Activated CD4-positive, alpha-beta memory T cell treated with anti-CD3 and anti-CD28 coated beads, Interleukin-2, amount 10 ng/mL, durations not matched to agents 7 days and 5 days (primary cell): ENCODE measurements around the gene PPFIA4. TPM values are rescaled to one million over a fixed set of nuclear protein-coding genes. Genes with fewer than 3 reads are reported as not detected.
A peak's percentile ranks its signal among the peaks of the same experiment; 100 is the strongest.

Experiments used
- CTCF ChIA-PET: fragments of 350-600 bp; sonication (Branson Sonifier 250); formaldehyde crosslinking; loops from one replicate; lab custom pipeline; 2021; ENCODE audit warnings: antibody characterized with exemption, inconsistent platforms; lab: Charles Lee
- POLR2A ChIA-PET: fragments of 350-600 bp; sonication (Branson Sonifier 250); formaldehyde crosslinking; loops from one replicate; lab custom pipeline; 2021; ENCODE audit warnings: antibody characterized with exemption; lab: Charles Lee
- DNase-seq: peaks from one replicate; pipeline ENCODE4 v3.0.0-alpha.2; 2020
- H3K27ac Mint-ChIP-seq: one replicate; pipeline ENCODE4 v1.8.0; 2021; ENCODE audit warnings: mild to moderate bottlenecking, mixed read lengths
- H3K27me3 Mint-ChIP-seq: one replicate; pipeline ENCODE4 v1.8.0; 2021; ENCODE audit warnings: mixed read lengths
- H3K36me3 Mint-ChIP-seq: one replicate; pipeline ENCODE4 v1.8.0; 2021; ENCODE audit warnings: low read depth, mixed read lengths
- H3K4me1 Mint-ChIP-seq: one replicate; pipeline ENCODE4 v1.8.0; 2021; ENCODE audit warnings: mixed read lengths
- H3K4me3 Mint-ChIP-seq: one replicate; pipeline ENCODE4 v1.8.0; 2021; ENCODE audit warnings: mild to moderate bottlenecking, mixed read lengths
- H3K9me3 Mint-ChIP-seq: one replicate; pipeline ENCODE4 v1.8.0; 2021; ENCODE audit warnings: mixed read lengths
- total RNA-seq, 2 experiments: library from RNA; stranded (reverse); gene quantifications; one replicate each; pipeline ENCODE4 v1.2.3, GENCODE V29; 2021

Gene PPFIA4
- total RNA-seq, 2 experiments from 2014 or later = 28.9 to 29.3 TPM

DNA sequence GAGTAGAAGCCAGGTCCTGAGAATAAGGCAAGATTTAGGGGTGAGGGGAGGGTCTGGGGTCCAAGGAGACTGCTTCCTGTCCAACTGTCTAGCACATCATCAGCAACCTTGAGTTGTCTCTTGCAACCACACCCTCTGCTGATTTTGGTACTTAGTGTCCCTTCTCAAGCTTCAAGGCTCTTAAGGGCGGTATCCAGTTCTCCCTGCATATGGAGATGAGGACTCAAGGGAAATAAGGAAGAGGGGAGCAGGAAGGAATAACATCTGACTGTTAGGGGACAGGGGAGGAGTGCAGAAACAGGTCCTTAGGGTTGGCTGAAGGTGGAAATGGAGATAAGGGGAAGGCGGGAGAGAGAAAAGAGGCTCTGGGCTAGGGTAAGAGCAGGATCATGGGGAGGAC is 47.2 kb downstream of the PPFIA4 start:
- no peaks in the 10 kb centered on the region for H3K36me3 Mint-ChIP-seq
- H3K27me3 Mint-ChIP-seq = peaks cover 46% of the 10 kb centered on the region
- H3K9me3 Mint-ChIP-seq = no peaks in the 10 kb centered on the region
- no peak overlapping the region for H3K27ac Mint-ChIP-seq
- CTCF ChIA-PET = interaction anchor here (1.2 kb wide), 1 partner anchor 34 kb away, joined by 6 read pairs; no protein-coding TSS in a partner anchor
- H3K4me1 Mint-ChIP-seq = peaks cover 4% of the 10 kb centered on the region
- POLR2A ChIA-PET = no interaction called here
- no peak for DNase-seq
- H3K4me3 Mint-ChIP-seq = no peak overlapping the region

DNA sequence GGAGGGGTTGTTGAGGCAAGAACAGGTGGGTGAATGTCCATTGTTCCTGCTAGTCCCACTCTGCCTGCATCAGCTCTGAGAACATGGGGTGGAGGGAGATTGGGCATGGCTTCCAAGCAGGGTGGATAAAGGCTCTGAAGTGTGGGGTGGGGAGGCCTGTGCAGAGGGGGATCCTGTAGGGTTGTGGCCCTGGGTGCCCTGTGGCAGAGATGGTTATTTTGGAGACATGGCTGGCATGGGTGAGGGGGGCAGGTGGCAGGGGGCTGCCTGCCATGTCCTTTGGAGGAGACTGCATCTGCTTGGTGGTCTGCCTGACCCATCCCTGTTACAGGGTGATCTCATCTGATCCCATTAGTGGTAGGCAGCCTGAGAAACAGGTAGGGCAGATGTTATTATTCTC is 48.3 kb downstream of the PPFIA4 start:
- ChIA-PET CTCF (no interaction called here), POLR2A (no interaction called here)
- no peak for DNase-seq
- Mint-ChIP-seq H3K4me3 (no peak overlapping the region), H3K27me3 (peaks cover 52% of the 10 kb centered on the region), H3K27ac (no peak overlapping the region), H3K36me3 (no peaks in the 10 kb centered on the region), H3K4me1 (peaks cover 4% of the 10 kb centered on the region), H3K9me3 (no peaks in the 10 kb centered on the region)

DNA sequence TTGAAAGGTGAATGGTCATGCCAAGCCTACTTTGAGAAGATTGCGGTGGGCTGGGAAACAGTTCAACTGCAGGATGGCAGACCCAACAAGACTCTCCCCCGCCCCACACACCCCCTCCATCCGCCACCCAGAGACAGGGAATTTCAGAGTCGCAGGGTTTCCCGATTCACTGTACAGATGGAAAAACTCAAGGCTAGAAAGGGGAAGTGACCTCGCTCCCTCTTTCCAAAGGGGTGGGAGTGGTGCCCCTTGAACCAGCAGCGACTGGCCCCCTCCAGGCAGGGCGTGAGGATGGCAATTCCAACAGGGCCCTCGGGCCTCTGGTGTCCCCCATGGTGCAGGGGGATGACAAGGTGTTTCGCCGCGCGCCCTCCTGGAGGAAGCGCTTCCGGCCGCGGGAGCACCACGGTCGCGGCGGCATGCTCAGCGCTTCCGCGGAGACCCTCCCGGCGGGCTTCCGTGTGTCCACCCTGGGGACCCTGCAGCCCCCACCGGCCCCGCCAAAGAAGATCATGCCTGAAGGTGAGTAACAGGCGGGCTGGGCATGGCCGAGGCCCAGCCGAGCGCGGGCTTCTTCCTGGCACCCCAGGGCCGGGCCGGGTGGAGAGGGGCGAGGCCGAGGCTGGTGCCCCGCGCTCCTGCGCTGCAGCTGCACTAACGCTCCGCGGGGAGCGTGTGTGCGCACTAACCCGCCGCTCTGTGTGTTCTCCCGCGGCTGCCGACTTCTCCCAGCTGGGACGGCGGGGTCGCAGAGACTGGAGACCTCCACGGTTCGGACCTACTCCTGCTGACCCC is 49.1 kb downstream of the PPFIA4 start:
- Mint-ChIP-seq H3K4me1 (peaks cover 4% of the 10 kb centered on the region), H3K4me3 (no peak overlapping the region), H3K27ac (no peak overlapping the region), H3K36me3 (no peaks in the 10 kb centered on the region), H3K27me3 (peaks cover 52% of the 10 kb centered on the region), H3K9me3 (no peaks in the 10 kb centered on the region)
- POLR2A ChIA-PET = no interaction called here
- DNase-seq = no peak
- CTCF ChIA-PET = no interaction called here

DNA sequence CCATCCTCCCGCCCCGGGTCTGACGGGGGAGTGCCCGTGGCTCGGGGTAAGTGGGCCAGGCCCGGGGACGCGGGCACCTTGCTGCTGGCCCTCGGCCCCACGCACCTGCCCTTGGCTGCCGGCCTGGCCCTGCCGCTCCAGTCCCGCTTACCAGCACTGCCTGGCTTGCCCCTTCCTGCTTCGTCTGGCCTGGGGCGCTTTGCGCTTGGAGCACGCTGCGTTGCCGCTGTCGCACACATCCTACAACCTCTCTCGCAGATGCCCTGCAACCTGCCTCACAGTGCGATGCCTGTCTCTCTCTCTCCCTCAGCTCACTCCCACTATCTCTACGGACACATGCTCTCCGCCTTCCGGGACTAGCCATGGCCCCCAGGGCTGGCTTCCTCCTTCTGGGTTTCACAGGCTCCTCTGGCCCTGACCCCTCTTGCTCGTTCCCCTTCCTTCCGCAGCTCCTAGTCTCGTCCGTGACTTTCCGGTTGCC is 49.8 kb downstream of the PPFIA4 start:
- POLR2A ChIA-PET = no interaction called here
- H3K27ac Mint-ChIP-seq = no peak overlapping the region
- H3K27me3 Mint-ChIP-seq = peaks cover 53% of the 10 kb centered on the region

GRCh38 chr1:203077367-203077766 is 51.1 kb downstream of the PPFIA4 start:
- Mint-ChIP-seq H3K4me3 (no peak overlapping the region), H3K4me1 (peaks cover 4% of the 10 kb centered on the region), H3K27ac (no peak overlapping the region), H3K9me3 (no peaks in the 10 kb centered on the region), H3K27me3 (peaks cover 59% of the 10 kb centered on the region), H3K36me3 (no peaks in the 10 kb centered on the region)
- CTCF ChIA-PET = interaction anchor here (1.1 to 1.4 kb wide), 2 partner anchors 95 to 139 kb away, joined by 3 read pairs; no protein-coding TSS in a partner anchor
- no peak for DNase-seq
- POLR2A ChIA-PET = no interaction called here

More for the DNA sequence above, 49.8 kb downstream of the PPFIA4 start:
- Mint-ChIP-seq H3K9me3 (no peaks in the 10 kb centered on the region), H3K4me3 (no peak overlapping the region), H3K4me1 (peaks cover 4% of the 10 kb centered on the region), H3K36me3 (no peaks in the 10 kb centered on the region)
- CTCF ChIA-PET = no interaction called here
- no peak for DNase-seq

- Mint-ChIP-seq H3K27me3 (peaks cover 58% of the 10 kb centered on the region), H3K4me3 (no peak overlapping the region), H3K9me3 (no peaks in the 10 kb centered on the region), H3K4me1 (peaks cover 4% of the 10 kb centered on the region), H3K27ac (no peak overlapping the region), H3K36me3 (no peaks in the 10 kb centered on the region)
- POLR2A ChIA-PET = no interaction called here
- DNase-seq = no peak
- CTCF ChIA-PET = interaction anchor here (1.4 kb wide), 1 partner anchor 95 kb away, joined by 3 read pairs; no protein-coding TSS in a partner anchor
Measured at GRCh38 chr1:203077956-203078355, 51.7 kb downstream of the PPFIA4 start.

GRCh38 chr1:203078478-203078877 is 52.2 kb downstream of the PPFIA4 start:
- Mint-ChIP-seq H3K36me3 (no peaks in the 10 kb centered on the region), H3K4me1 (peaks cover 4% of the 10 kb centered on the region), H3K27ac (no peak overlapping the region), H3K9me3 (no peaks in the 10 kb centered on the region), H3K4me3 (no peak overlapping the region), H3K27me3 (peaks cover 54% of the 10 kb centered on the region)
- POLR2A ChIA-PET = no interaction called here
- DNase-seq = no peak
- CTCF ChIA-PET = no interaction called here

DNA sequence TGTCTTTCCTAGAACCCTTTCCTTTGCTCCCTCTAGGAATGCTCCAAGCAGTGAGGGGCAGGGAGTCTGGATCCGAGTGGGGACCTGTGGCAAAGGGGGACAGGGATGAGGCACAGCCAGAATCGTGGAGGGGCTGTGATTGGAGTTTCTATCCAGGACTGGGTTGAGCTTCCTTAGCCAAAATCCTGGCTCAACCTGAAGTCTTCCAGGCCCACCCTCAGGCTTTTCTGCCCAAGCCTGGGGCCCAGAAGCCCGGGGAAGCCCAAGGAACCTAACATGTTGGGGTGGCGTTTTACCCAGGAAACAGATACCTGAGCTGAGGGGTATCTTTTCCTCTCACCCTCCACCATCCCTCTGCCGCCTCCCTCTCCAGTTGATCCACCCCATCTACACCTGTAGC is 54.2 kb downstream of the PPFIA4 start:
- Mint-ChIP-seq H3K36me3 (no peaks in the 10 kb centered on the region), H3K27ac (no peak overlapping the region), H3K27me3 (peaks cover 37% of the 10 kb centered on the region), H3K9me3 (no peaks in the 10 kb centered on the region), H3K4me3 (no peak overlapping the region), H3K4me1 (peaks cover 4% of the 10 kb centered on the region)
- CTCF ChIA-PET = no interaction called here
- POLR2A ChIA-PET = no interaction called here
- no peak for DNase-seq

- DNase-seq = no peak
- H3K4me3 Mint-ChIP-seq = no peak overlapping the region
- POLR2A ChIA-PET = no interaction called here
- H3K27me3 Mint-ChIP-seq = peaks cover 32% of the 10 kb centered on the region
- CTCF ChIA-PET = interaction anchor here (1.6 kb wide), 1 partner anchor 42 kb away, joined by 3 read pairs; no protein-coding TSS in a partner anchor
- H3K9me3 Mint-ChIP-seq = no peaks in the 10 kb centered on the region
- no peaks in the 10 kb centered on the region for H3K36me3 Mint-ChIP-seq
- H3K27ac Mint-ChIP-seq = no peak overlapping the region
- H3K4me1 Mint-ChIP-seq = no peaks in the 10 kb centered on the region
Measured at GRCh38 chr1:203081465-203082230, 55.4 kb downstream of the PPFIA4 start.

DNA sequence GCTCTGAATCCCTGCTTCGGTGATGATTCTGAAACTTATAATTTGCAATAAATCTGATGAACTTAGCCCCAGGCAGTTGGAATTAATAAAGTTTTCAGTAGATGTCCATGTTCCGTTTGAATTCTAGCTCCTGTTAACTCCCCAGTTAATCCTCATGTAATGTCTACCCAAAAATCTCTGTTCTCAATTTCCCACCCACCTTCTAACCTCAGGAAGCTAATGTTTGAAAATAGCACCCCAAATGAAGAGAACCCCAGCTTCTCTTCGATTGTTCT is 55.9 kb downstream of the PPFIA4 start:
- Mint-ChIP-seq H3K27ac (no peak overlapping the region), H3K4me3 (no peak overlapping the region), H3K4me1 (no peaks in the 10 kb centered on the region), H3K36me3 (no peaks in the 10 kb centered on the region), H3K27me3 (peaks cover 26% of the 10 kb centered on the region), H3K9me3 (no peaks in the 10 kb centered on the region)
- ChIA-PET POLR2A (no interaction called here), CTCF (interaction anchor here (1.6 kb wide), 1 partner anchor 43 kb away, joined by 3 read pairs; no protein-coding TSS in a partner anchor)
- DNase-seq = no peak

- no peak overlapping the region for H3K27ac Mint-ChIP-seq
- no peak for DNase-seq
- CTCF ChIA-PET = interaction anchor here (1.6 to 2.0 kb wide), 3 partner anchors 17 to 90 kb away, joined by 3 to 8 read pairs (median 6); no protein-coding TSS in a partner anchor
- H3K27me3 Mint-ChIP-seq = peaks cover 23% of the 10 kb centered on the region
- POLR2A ChIA-PET = no interaction called here
- H3K9me3 Mint-ChIP-seq = no peaks in the 10 kb centered on the region
- H3K4me3 Mint-ChIP-seq = no peak overlapping the region
- H3K4me1 Mint-ChIP-seq = no peaks in the 10 kb centered on the region
- no peaks in the 10 kb centered on the region for H3K36me3 Mint-ChIP-seq
Measured at GRCh38 chr1:203082571-203083462, 56.5 kb downstream of the PPFIA4 start.

- POLR2A ChIA-PET = no interaction called here
- H3K4me3 Mint-ChIP-seq = no peak overlapping the region
- peak; percentile 9 for DNase-seq
- no peaks in the 10 kb centered on the region for H3K9me3 Mint-ChIP-seq
- H3K36me3 Mint-ChIP-seq = no peaks in the 10 kb centered on the region
- CTCF ChIA-PET = interaction anchor here (1.1 to 2.5 kb wide), 5 partner anchors 18 to 133 kb away, joined by 3 to 12 read pairs (median 6); no protein-coding TSS in a partner anchor
- H3K27me3 Mint-ChIP-seq = peaks cover 18% of the 10 kb centered on the region
- H3K27ac Mint-ChIP-seq = no peak overlapping the region
- H3K4me1 Mint-ChIP-seq = no peaks in the 10 kb centered on the region
Measured at GRCh38 chr1:203083463-203083921, 57.2 kb downstream of the PPFIA4 start.
